DOHH2 (cell line): ENCODE data around the gene TNFSF15.

ENCODE experiments used
- EZH2phosphoT487 ChIP-seq: fragments of 200-600 bp; sonication (generic); IDR thresholded peaks from 2 replicates; pipeline ENCODE4 v1.6.1; 2017; ENCODE audit warnings: borderline replicate concordance, mild to moderate bottlenecking, antibody characterized with exemption, low read length, moderate library complexity, mixed read lengths
- TF ChIP-seq, protein P1 (sequence below): fragments of 200-600 bp; sonication (generic); IDR thresholded peaks from one replicate; pipeline ENCODE4 v1.5.1; 2014; ENCODE audit warnings: antibody characterized with exemption, mild to moderate bottlenecking, low read depth, low read length; ENCODE audit not compliant: poor library complexity, severe bottlenecking

DNA sequence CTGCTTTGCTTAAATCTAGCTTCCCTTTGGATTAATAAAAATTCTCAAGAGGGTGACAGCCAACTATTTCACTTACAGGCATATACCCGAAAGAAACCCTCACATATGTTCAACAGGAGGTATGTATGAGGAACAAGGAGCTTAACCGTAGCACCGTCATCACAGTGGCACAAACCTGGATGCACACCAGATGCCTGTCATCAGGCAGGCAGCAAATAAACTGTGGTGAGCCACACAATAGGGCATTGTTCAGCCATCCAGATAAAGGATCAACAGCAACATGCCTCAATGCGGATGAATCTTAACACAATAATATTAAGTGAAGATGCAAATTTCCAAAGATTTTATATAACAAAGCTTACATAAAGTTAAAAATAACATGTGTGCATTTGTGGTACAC, 5.5 kb upstream of the TNFSF15 start:
- TF ChIP-seq, protein P1, sequence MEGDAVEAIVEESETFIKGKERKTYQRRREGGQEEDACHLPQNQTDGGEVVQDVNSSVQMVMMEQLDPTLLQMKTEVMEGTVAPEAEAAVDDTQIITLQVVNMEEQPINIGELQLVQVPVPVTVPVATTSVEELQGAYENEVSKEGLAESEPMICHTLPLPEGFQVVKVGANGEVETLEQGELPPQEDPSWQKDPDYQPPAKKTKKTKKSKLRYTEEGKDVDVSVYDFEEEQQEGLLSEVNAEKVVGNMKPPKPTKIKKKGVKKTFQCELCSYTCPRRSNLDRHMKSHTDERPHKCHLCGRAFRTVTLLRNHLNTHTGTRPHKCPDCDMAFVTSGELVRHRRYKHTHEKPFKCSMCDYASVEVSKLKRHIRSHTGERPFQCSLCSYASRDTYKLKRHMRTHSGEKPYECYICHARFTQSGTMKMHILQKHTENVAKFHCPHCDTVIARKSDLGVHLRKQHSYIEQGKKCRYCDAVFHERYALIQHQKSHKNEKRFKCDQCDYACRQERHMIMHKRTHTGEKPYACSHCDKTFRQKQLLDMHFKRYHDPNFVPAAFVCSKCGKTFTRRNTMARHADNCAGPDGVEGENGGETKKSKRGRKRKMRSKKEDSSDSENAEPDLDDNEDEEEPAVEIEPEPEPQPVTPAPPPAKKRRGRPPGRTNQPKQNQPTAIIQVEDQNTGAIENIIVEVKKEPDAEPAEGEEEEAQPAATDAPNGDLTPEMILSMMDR, result no peak
- TF ChIP-seq EZH2phosphoT487, result no peak
